T47D (cell line): ENCODE data around the gene CD72.

Experiments
- DNase-seq, 2 experiments: peaks; one replicate each; pipeline versions ENCODE4 v3.0.0 to v3.0.0-alpha.2; 2011 to 2012; ENCODE audit warnings: low read depth in 1 of 2, low spot score in 1 of 2
- JUND ChIP-seq: IDR thresholded peaks from 2 replicates; pipeline ENCODE4 v1.6.1; 2012; ENCODE audit warnings: low read depth
- in situ Hi-C: cut with HindIII; loops from 2 replicates; pipeline ENCODE4 v1.10.0; 2016; ENCODE audit warnings: low sequenced_read_pairs, low pct_unique_long_range_greater_than_20kb

CD72 gene

GRCh38 chr9:35577486-35577885, 40.7 kb downstream of the CD72 start:
- in situ Hi-C loops: no loop called here
- no peak for DNase-seq
- no peak for TF ChIP-seq JUND

DNA sequence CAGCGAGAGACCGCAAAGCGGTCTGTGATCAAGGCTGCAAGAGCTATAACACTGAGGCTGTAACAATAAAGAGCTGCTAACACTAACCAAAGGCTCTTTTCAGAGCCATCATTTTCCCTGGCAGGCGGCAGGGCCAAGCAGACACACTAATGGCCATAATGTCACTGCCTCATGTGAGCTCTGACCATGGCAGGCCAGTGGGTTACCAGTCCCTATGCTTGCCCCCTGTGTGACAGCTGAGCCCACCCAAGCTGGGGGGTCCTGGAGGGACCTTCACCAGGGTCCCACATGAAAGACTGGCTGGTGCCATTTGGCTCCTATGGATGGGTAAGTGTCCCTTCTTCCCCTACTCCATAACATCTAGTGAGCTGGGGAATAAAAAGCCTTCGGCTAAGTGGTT, 42.7 kb downstream of the CD72 start:
- in situ Hi-C loops: no loop called here
- no peak for DNase-seq
- no peak for TF ChIP-seq JUND

DNA sequence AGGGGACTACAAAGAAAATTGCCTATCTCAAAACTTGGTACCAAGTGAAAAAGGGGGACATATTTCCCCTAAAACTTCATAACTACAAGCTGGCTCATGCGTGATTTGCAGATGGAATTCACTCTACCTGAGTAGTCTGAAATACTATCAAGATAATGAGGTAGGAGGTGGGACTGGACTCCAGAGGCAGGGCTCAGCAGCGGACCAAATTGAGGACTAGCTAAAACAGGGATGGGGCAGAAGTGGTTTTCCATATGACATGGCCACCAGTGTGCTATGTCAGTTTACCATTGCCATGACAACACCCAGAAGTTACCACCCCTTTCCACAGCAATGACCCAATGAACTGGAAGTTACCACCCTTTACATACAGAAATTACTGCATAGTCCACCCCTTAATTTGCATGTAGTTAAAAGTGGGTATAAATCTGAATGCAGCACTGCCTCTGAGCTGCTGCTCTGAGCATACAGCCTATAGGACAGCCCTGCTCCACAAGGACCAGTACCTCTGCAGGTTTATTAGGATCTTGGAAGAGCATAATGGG, 43.6 kb downstream of the CD72 start:
- no peak for TF ChIP-seq JUND
- DNase-seq: peak in 1 of 2 experiments; percentile 15
- in situ Hi-C loops: no loop called here

GRCh38 chr9:35570709-35571504, 47.3 kb downstream of the CD72 start:
- no peak for DNase-seq
- in situ Hi-C loops: no loop called here
- TF ChIP-seq JUND: no peak

GRCh38 chr9:35569206-35569605, 49.0 kb downstream of the CD72 start:
- no peak for TF ChIP-seq JUND
- in situ Hi-C loops: no loop called here

GRCh38 chr9:35568196-35568595, 50.0 kb downstream of the CD72 start:
- no peak for TF ChIP-seq JUND
- no peak for DNase-seq
- in situ Hi-C loops: no loop called here

More at GRCh38 chr9:35569206-35569605, 49.0 kb downstream of the CD72 start:
- no peak for DNase-seq

GRCh38 chr9:35566417-35566816, 51.8 kb downstream of the CD72 start:
- in situ Hi-C loops: no loop called here
- no peak for DNase-seq
- no peak for TF ChIP-seq JUND

GRCh38 chr9:35564658-35565061, 53.6 kb downstream of the CD72 start:
- no peak for TF ChIP-seq JUND
- in situ Hi-C loops: no loop called here
- no peak for DNase-seq

DNA sequence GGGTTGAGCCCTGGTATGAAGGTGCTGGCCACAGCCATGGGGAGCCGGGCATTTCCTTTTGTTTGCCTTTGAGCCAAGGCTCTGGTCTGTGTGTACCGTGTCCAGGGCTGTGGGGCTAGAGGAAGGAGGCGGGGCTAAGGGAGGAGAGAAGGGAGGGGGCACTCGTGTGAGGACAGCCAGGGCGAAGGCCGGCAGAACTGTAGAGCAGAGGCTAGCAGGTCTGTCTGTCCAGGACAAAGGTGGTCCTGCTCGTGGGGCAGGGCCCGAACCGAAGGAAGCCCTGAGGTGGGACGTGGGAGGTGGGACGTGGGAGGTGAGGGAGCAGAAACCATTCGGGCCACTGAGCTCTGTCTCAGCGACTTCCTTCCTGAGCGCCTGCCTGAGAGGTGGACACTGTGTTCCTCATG, 54.4 kb downstream of the CD72 start:
- DNase-seq: no peak
- TF ChIP-seq JUND: no peak
- in situ Hi-C loops: no loop called here

DNA sequence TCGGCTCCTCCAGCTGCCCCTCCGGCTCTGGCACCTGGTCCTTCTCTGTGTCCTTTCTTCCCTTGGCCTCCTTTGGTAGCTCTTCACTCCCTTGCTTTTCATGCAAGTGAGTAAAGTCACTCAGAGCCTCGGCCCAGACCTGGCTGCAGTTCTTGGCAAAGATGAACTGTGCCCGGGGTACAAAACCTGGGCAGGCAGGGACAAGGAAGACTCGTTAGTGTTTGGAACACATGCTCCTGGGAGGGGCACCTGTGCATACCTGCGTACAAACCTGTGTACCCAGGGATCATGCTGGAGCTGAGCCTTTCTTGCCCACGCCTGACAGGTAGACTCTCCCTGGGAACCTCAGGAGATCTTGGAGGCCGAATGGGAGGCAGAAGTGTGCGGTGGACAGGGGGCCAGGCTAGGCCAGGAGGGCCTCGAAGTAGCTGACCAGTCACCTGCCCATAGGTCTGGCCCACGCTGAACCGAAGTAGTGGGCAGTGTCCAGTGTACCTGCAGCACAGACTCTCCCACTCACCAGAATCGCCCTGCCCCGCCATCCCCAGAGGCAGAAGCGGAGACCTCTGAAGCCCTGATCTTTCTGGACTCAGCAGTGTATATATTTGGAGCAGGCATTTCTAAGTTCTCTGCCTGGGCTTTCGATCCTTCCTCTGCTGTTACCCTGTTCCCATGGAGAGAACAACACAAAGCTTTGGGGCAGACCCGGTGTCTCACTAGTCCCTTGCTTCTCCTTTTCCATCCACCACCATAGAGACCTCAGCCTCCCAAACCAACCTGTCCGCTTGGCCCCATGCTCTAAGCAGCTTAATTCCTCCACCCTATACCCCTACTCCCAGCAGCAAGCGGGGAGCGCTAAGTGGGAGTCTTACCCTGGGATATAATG, 55.1 kb downstream of the CD72 start:
- in situ Hi-C loops: no loop called here
- no peak for TF ChIP-seq JUND
- no peak for DNase-seq

DNA sequence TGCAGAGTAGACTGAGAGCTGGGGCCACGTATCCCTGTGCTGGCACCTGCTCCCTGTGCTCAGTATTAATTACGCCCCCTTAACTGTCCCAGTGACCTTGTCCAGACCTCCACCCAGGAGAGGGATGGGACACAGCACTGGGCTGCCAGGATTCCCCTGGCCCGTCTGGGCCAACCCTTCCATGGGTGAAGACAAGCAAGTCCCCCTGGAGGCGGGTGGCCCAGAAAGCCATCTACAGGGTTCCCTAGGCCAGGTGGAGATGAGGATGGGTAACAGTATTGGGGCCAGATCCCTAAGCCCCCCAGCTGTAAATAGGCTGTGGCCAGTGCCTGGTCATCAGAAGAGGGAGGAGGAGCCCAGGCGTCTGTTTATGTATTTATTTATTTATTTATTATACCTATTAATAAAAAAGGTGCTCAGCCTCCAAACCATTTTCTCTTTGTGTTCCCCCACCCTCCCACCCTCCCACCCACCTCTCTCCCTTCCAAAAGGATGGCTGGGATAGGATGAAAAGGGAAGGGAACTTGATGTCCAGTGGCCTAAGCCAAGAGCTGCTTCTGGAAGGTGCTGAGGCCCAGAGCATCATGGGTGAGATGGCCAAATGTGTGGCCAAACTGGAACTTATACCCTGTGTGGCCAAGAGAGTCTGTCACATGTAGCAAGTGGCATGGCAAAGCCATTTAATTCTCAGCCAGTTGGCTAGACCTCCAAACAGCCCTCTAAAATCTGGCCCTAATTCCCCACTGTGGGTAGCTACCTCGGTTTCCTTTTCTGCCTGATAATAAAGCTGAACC, 56.5 kb downstream of the CD72 start:
- in situ Hi-C loops: no loop called here
- DNase-seq: no peak
- TF ChIP-seq JUND: no peak

- in situ Hi-C loops: no loop called here
- DNase-seq: no peak
- no peak for TF ChIP-seq JUND
Measured at GRCh38 chr9:35560625-35561337, 57.4 kb downstream of the CD72 start.
